GM19025 (cell line): ENCODE results near the gene TYRO3.
"Not testable (repeated sequence)": the region's sequence is repeated elsewhere in the genome, so short reads cannot be mapped to it uniquely, and the experiment has no call there.

Source experiments
- ATAC-seq: cut with Tn5 transposase; IDR thresholded peaks from one replicate; pipeline ENCODE4 v1.9.1; 2021; ENCODE audit warnings: mild to moderate bottlenecking, low read depth, moderate library complexity; ENCODE audit not compliant: unreplicated experiment

TYRO3 gene

DNA sequence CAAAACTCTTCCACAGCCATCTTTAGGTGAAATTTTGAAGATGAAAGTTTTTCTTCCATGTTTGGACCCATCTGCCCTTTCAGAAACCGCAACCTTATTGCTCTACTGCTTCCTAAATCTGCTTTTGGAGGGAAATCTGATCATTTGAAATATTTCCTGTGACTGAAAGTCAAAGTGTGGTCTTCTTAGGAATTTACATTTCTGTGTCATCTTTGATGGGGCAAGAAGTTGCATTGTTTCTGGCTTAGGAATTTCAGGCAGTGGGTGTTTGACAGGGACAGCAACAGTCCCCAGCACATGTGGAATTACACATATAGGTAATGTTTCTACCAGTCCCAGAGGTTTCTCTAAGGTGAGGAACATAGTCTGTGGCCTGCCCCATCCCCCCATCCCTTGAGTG lies 5.3 kb upstream of the TYRO3 start:
- ATAC-seq = no peak

DNA sequence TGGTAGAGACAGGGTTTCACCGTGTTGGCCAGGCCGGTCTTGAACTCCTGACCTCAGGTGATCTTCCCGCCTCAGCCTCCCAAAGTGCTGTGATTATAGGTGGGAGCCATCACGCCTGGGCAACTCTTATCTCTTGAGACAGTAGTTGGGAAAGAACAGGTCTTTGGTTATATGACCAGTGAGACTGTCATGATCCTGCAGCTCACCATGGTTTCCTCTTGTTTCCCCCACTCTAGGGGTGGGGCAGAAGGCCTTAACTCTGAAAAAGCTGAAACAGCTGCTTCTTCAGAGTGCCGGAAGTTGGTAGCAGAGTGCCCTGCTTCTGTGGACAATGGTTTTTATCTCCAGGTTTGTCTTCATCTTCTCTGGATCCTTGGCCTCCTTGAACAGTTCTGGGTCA lies 4.7 kb upstream of the TYRO3 start:
- ATAC-seq = no peak

DNA sequence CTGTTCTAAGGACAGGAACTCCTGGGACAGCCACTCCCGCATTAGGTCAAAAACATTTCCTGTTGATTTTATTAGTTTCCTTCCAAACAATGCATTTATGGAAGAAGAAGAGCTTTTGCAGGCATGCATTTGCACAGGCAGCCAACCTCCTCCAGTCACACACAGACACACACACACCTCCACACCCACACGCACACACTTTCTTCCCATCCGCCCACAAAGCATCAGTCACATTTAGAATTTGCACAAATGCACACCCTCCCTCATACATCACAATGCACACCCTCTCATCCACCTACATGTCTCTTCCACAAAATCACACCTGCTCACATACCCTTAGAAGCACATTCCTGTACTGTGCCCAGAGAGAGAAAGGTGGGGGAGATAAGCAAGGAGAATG lies 4.1 kb upstream of the TYRO3 start:
- ATAC-seq = no peak

GRCh38 chr15:41556677-41557076 lies 2.3 kb upstream of the TYRO3 start:
- ATAC-seq = no peak

- ATAC-seq = no peak
These were observed 1.2 kb upstream of the TYRO3 start for GRCh38 chr15:41557673-41558399.

- ATAC-seq = peak; percentile 39
These were observed 299 bp downstream of the TYRO3 start for GRCh38 chr15:41559239-41559782.

DNA sequence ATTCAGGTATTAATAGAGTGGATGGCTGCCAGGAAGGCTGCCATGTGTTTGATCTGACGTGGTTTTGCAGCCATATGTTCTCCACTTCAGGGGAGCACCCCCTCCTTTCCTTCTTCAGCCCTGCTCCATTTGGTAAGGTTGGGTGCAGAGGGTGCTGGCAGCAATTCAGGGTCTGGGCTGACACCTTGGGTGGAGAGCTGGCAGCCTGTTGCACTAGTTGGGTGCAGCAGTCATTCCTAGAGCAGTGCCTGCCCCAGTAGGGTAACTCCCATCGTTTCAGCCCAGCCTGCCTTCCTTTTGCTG lies 1.5 kb downstream of the TYRO3 start:
- ATAC-seq = no peak

DNA sequence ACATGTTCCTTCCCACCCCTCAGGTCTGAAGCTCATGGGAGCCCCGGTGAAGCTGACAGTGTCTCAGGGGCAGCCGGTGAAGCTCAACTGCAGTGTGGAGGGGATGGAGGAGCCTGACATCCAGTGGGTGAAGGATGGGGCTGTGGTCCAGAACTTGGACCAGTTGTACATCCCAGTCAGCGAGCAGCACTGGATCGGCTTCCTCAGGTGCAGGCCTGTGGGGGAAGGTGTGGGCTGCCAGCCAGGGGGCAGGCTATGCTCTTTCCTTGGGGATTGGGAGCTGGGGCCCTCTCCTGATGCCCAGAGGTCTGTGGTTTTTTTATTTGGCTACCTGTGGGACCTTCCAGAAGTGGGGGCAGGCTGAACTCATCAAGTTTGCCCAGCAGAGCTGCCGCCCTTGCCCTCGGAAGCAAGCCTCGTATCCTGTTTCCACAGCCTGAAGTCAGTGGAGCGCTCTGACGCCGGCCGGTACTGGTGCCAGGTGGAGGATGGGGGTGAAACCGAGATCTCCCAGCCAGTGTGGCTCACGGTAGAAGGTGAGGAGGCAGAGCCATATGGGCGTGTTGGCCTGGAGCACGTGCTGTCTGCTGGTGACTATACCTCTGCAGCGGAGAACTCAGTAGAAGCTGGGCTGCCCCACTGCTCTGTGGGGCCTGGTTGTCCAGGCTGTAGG lies 2.2 kb downstream of the TYRO3 start:
- no peak for ATAC-seq

DNA sequence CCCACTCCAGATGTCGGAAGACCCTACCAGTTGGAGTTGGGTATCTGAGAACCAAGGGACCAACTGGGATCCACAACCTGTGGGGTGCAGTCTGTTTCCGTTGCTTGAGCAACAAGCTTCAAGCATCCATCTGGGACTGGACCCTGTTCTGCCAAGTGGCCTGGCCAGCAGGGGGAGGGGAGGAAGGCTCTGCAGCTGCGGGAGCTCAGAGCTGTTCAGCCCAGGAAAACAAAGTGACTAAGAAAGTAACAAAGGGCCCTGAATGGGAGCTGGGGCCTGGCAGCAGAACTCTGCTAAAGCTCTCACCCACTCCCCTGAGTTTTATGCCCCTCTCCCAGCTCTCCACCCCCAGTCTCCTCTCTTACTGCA lies 2.7 kb downstream of the TYRO3 start:
- ATAC-seq = no peak

DNA sequence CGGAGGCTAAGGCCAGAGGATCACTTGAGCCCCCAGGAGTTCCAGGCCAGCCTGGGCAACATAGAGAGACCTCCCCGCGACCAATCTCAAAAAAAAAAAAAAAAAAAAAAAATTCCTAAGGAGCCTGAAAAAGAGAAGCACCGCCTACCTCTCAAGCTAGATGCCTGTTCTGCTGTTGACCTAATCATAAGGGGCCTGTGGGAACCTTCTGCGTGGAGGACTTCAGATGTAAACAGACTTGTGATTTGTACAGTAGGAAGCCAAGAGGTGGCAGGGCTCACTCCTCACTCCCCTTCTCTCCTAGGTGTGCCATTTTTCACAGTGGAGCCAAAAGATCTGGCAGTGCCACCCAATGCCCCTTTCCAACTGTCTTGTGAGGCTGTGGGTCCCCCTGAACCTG lies 3.2 kb downstream of the TYRO3 start:
- ATAC-seq = no peak

DNA sequence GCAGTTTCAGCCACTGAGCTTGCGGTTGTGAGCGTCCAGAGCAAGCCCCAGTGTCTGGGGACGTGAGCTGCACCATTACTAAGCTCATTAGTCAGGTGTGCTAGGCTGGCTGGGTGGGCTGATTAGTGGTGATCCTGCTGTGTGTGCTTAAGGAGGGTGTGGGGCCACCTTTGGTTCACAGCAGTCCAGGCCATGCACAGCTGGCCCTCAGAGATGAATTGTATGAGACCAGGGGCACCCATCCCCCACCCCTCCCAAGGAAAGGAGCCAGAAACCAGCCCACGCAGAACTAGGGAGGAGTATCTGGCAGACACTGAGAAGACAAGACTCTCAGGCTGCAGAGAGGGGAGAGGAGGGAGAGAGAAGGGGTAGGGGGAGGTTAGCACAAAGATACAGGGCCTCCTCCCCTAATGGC lies 3.8 kb downstream of the TYRO3 start:
- no peak for ATAC-seq

DNA sequence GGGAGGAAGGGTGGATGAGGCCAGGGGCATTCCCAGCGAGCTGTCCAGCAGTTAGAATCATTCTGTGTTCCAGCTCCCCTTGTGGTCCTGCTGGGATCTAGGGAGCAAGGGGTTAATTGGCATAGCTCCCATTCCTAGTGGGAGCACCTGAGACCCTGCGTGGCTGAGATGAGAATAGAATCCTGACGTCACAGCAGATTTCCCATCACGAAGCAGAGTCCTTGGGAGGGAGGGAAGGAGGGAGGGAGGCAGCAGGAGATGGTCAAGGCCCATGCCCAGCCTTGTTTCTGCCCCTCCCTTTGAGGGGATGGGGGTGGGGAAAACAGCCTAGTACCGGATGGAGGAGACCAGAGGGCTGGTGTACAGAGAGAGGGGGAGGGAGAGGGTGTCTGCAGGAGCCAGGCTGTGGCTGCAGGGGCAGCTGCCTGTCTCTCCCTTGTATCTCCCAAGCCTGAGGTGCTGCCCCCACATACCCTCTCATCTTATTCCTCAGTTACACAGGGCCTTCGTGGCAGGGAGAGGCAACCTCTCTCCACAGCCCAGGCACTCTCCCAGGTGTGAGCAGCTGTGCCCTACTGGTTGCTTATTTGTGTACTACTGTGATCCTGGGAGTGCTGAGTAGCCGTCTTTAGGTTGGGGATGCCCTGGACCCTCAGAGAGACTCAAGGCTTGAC lies 5.4 kb downstream of the TYRO3 start:
- ATAC-seq = no peak

GRCh38 chr15:41564960-41565502 lies 6.0 kb downstream of the TYRO3 start:
- ATAC-seq = no peak

DNA sequence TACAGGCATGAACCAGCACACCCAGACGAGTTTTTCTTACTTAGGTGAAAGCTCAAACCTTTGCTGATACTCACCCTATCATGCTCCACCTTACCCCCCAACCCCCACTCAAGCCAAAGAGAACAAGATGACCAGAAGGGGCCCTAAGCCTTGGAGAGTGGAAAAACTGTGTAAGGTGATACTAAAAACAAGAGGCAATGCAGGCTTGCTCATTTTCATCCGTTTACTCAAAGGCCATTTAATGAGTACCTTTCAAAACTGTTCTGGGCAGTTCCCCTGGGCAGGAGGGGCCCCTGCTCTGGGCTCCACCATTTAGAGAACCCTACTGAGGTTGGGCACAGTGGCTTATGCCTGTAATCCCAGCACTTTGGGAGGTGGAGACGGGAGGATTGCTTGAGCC lies 6.7 kb downstream of the TYRO3 start:
- no peak for ATAC-seq

DNA sequence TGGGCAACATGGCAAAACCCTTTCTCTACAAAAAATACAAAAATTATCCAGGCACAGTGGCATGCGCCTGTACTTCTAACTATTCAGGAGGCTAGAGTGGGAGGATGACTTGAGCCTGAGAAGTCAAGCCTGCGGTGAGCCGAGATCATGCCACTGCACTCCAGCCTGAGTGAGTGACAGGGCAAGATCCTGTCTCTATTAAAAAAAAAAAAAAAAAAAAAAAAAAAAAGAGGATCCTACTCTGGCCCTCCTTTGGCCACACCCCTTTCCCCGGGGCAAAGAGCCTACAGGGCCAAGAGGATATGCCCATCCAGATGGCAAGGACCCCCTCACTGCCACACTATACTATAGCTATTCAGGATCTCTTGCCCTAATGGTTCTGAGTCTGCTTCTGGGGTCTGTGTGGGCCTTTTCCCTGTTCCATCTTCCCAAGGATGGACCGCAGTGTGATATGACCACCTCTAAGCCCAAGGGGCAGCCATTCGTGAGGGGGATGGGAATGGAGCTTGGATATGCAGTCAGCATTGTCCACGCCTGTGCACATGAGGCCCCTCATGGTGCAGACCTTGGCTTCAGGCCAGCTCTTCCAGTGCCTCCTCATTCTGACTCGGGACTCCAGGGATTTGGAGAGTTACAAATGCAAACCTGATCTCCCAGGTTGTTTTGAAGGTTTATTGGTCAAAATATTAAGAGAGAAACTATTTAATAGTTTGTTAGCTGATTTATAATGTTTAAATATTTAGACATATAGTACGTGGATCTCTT lies 7.3 kb downstream of the TYRO3 start:
- no peak for ATAC-seq

DNA sequence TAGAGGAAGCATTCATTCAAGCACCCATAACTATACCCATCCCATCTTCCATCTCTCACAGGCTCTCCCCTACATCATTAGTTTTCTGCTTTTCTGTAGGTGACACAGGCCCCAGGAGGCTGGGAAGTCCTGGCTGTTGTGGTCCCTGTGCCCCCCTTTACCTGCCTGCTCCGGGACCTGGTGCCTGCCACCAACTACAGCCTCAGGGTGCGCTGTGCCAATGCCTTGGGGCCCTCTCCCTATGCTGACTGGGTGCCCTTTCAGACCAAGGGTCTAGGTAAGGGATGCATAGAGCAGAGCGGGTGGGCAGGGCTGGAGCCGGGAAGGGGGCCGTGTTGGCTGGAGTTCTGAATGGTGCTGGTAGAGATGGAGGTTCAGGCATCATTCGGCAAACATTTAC lies 8.2 kb downstream of the TYRO3 start:
- no peak for ATAC-seq

DNA sequence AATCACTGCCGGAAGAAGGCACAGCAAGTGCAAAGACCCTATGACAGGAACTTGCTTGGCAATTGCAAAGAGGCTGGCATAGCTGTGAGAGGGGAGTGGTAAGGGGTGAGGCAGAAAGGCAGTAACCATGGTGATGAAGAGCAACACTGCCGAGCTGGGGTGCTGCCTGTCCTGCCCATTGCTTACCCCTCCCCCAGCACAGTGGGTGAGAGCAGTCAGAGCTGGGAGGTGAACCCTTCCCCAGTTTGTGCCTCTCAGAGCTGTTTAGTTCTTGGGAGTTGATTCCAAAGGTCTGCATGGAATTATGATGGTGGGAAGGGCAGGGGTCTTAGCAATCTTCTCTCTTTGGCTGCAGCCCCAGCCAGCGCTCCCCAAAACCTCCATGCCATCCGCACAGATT lies 8.8 kb downstream of the TYRO3 start:
- no peak for ATAC-seq

- no peak for ATAC-seq
These were observed 9.5 kb downstream of the TYRO3 start for GRCh38 chr15:41568350-41569017.

- ATAC-seq = not testable (repeated sequence)
These were observed 10.2 kb downstream of the TYRO3 start for GRCh38 chr15:41569232-41569631.

- ATAC-seq = no peak
These were observed 11.8 kb downstream of the TYRO3 start for GRCh38 chr15:41570764-41571163.
